OCI-LY7 (cell line): ENCODE results near the gene TEX14. TPM values are rescaled to one million over a fixed set of nuclear protein-coding genes. Genes with fewer than 3 reads are reported as not detected.
A peak's percentile ranks its signal among the peaks of the same experiment; 100 is the strongest.

ENCODE experiments used
- BruUV-seq: library from RNA; stranded (reverse); fragments of 400-500 nt; replicated peaks from 2 replicates; lab custom pipeline; 2021; lab: Mats Ljungman, UMichigan
- CTCF ChIA-PET: fragments of 300-600 bp; sonication (Branson Sonifier 250); formaldehyde crosslinking; loops from one replicate; lab custom pipeline; 2022; ENCODE audit warnings: antibody characterized with exemption; ENCODE audit not compliant: unreplicated experiment; lab: Charles Lee
- POLR2A ChIA-PET: fragments of 300-600 bp; sonication (Branson Sonifier 250); formaldehyde crosslinking; loops from one replicate; lab custom pipeline; 2022; ENCODE audit warnings: antibody characterized with exemption; lab: Charles Lee
- DNase-seq: peaks from one replicate; pipeline ENCODE4 v3.0.0-alpha.2; 2015; ENCODE audit warnings: low spot score
- H2AFZ ChIP-seq: fragments of 200-600 bp; sonication (generic), shearing (Covaris generic); 2 replicates; pipeline ENCODE4 v1.6.1; 2014; ENCODE audit warnings: mild to moderate bottlenecking, antibody characterized with exemption, low read length, moderate library complexity
- H3K27ac ChIP-seq: fragments of 200-600 bp; sonication (generic); 2 replicates; pipeline ENCODE4 v1.5.1; 2014; ENCODE audit warnings: mixed run types, low read depth, mild to moderate bottlenecking, moderate library complexity, low read length, inconsistent platforms; ENCODE audit not compliant: poor library complexity, severe bottlenecking
- H3K36me3 ChIP-seq: fragments of 200-600 bp; sonication (generic); 2 replicates; pipeline ENCODE4 v1.6.1; 2014; ENCODE audit warnings: mild to moderate bottlenecking, antibody characterized with exemption, low read length, moderate library complexity, mixed read lengths; ENCODE audit not compliant: insufficient read depth
- H3K4me1 ChIP-seq: fragments of 200-600 bp; sonication (generic); 2 replicates; pipeline ENCODE4 v1.5.1; 2014; ENCODE audit warnings: mild to moderate bottlenecking, low read length; ENCODE audit not compliant: insufficient read depth, poor library complexity, severe bottlenecking
- H3K4me2 ChIP-seq: fragments of 200-600 bp; sonication (generic); 2 replicates; pipeline ENCODE4 v1.6.1; 2014; ENCODE audit warnings: mild to moderate bottlenecking, low read length
- H3K4me3 ChIP-seq: fragments of 200-600 bp; sonication (generic); 2 replicates; pipeline ENCODE4 v1.5.1; 2014; ENCODE audit warnings: mild to moderate bottlenecking, low read depth, low read length; ENCODE audit not compliant: poor library complexity, severe bottlenecking
- H3K79me2 ChIP-seq: fragments of 200-600 bp; sonication (generic); 2 replicates; pipeline ENCODE4 v1.6.1; 2016; ENCODE audit warnings: low read depth, mild to moderate bottlenecking, low read length, moderate library complexity, mixed read lengths; ENCODE audit not compliant: insufficient read depth
- H3K9me2 ChIP-seq: fragments of 200-600 bp; sonication (generic); 2 replicates; pipeline ENCODE4 v1.6.1; 2016; ENCODE audit warnings: mild to moderate bottlenecking, low read length, mixed read lengths; ENCODE audit not compliant: insufficient read depth
- H3K9me3 ChIP-seq: fragments of 200-600 bp; sonication (generic); 2 replicates; pipeline ENCODE4 v1.6.1; 2014; ENCODE audit warnings: mild to moderate bottlenecking, mixed run types, low read length, mixed read lengths
- H4K20me1 ChIP-seq: fragments of 200-600 bp; sonication (generic); 2 replicates; pipeline ENCODE4 v1.6.1; 2014; ENCODE audit warnings: mild to moderate bottlenecking, antibody characterized with exemption, low read length, moderate library complexity, mixed read lengths; ENCODE audit not compliant: insufficient read depth
- EZH2phosphoT487 ChIP-seq: fragments of 200-600 bp; sonication (generic); IDR thresholded peaks from 2 replicates; pipeline ENCODE4 v1.6.1; 2018; ENCODE audit warnings: low read depth, borderline replicate concordance, mild to moderate bottlenecking, mixed run types, antibody characterized with exemption, low read length, moderate library complexity, mixed read lengths
- intact Hi-C: fragments of 100-400 bp; cut with micrococcal nuclease; formaldehyde crosslinking; loops from one replicate; pipeline ENCODE4 v1.10.0; 2022; ENCODE audit not compliant: unreplicated experiment
- total RNA-seq, 2 experiments: library from RNA; depleted of rRNA in 1 of 2; stranded (reverse); fragments of >200 nt in 1 of 2; shearing (Covaris generic) in 1 of 2; gene quantifications; 2 replicates each; pipeline ENCODE4 v1.2.3, GENCODE V29; 2014 to 2022
- TF ChIP-seq, protein P1 (sequence below): fragments of 200-600 bp; sonication (generic); conservative IDR thresholded peaks from 2 replicates; pipeline ENCODE4 v1.5.1; 2014; ENCODE audit warnings: mild to moderate bottlenecking, antibody characterized with exemption, low read length, moderate library complexity, mixed read lengths

TEX14 gene
- total RNA-seq, 2 experiments from 2014 or later, result 0.69 to 2.3 TPM

DNA sequence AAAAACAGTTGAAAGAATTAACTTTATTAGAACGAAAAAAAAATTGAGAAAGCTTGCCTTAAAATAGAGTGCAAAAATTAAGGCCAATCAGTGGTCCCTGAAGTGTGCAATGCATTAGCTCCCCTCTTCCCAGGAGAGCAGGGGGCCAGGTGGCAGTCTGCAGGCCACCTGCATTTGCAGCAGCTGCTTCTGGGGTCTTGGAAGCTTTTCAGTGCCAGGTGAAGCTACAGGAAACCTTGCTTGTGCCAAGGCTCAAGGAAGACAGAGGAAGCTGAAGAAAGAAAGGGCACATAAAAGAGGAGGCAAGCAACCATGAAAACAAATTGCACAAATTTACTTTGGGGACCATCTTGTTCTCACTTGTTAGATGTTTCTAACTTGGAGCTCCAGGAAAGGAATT is 126.9 kb downstream of the TEX14 start:
- CTCF ChIA-PET, result interaction anchor here (0.7 kb wide), 1 partner anchor 11 kb away, joined by 3 read pairs; no protein-coding TSS in a partner anchor
- Histone ChIP-seq H3K36me3 (no peaks in the 10 kb centered on the region), H3K79me2 (no peaks in the 10 kb centered on the region), H2AFZ (no peak overlapping the region), H3K4me1 (peaks cover 80% of the 10 kb centered on the region), H3K9me3 (no peaks in the 10 kb centered on the region), H3K27ac (peak overlapping the region; percentile 80), H4K20me1 (no peaks in the 10 kb centered on the region), H3K4me2 (peak overlapping the region; percentile 66), H3K9me2 (no peaks in the 10 kb centered on the region), H3K4me3 (peak overlapping the region; percentile 38)
- no peak for TF ChIP-seq EZH2phosphoT487
- TF ChIP-seq, protein P1, sequence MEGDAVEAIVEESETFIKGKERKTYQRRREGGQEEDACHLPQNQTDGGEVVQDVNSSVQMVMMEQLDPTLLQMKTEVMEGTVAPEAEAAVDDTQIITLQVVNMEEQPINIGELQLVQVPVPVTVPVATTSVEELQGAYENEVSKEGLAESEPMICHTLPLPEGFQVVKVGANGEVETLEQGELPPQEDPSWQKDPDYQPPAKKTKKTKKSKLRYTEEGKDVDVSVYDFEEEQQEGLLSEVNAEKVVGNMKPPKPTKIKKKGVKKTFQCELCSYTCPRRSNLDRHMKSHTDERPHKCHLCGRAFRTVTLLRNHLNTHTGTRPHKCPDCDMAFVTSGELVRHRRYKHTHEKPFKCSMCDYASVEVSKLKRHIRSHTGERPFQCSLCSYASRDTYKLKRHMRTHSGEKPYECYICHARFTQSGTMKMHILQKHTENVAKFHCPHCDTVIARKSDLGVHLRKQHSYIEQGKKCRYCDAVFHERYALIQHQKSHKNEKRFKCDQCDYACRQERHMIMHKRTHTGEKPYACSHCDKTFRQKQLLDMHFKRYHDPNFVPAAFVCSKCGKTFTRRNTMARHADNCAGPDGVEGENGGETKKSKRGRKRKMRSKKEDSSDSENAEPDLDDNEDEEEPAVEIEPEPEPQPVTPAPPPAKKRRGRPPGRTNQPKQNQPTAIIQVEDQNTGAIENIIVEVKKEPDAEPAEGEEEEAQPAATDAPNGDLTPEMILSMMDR, result no peak
- BruUV-seq, result no TSS peak
- POLR2A ChIA-PET, result interaction anchor here (0.7 to 2.2 kb wide), 2 partner anchors 66 to 414 kb away, joined by 3 to 14 read pairs; no protein-coding TSS in a partner anchor
- intact Hi-C loops, result loop anchor here (1.0 kb wide), 1 partner anchor 47 kb away; no protein-coding TSS in a partner anchor
- peak; percentile 83 for DNase-seq

DNA sequence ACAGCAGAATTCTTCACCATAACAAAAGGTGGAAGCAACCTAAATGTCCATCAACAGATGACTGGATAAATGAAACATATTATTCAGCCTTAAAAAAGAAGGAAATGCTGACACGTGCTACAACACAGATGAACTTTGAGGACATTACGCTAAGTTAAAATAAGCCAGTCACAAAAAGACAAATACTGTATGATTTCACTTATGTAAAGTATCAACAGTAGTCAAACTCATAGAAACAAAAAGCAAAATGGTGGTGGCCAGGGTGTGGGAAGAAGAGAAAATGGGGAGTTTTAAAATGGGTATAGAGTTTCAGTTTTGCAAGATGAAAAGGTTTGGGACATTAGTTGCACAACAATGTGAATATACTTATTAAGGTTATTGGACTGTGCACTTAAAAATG is 127.6 kb downstream of the TEX14 start:
- Histone ChIP-seq H3K36me3 (no peaks in the 10 kb centered on the region), H2AFZ (peak overlapping the region; percentile 3; the same call in 1 of the 2 replicates), H3K79me2 (no peaks in the 10 kb centered on the region), H4K20me1 (no peaks in the 10 kb centered on the region), H3K4me1 (peaks cover 77% of the 10 kb centered on the region), H3K9me3 (no peaks in the 10 kb centered on the region), H3K9me2 (no peaks in the 10 kb centered on the region), H3K27ac (peak overlapping the region; percentile 80), H3K4me3 (peak overlapping the region; percentile 38), H3K4me2 (peak overlapping the region; percentile 66)
- ChIA-PET CTCF (no interaction called here), POLR2A (interaction anchor here (0.7 kb wide), 1 partner anchor 415 kb away, joined by 3 read pairs; no protein-coding TSS in a partner anchor)
- DNase-seq, result no peak
- no peak for TF ChIP-seq EZH2phosphoT487
- TF ChIP-seq, protein P1, result no peak
- no TSS peak for BruUV-seq
- intact Hi-C loops, result no loop called here

DNA sequence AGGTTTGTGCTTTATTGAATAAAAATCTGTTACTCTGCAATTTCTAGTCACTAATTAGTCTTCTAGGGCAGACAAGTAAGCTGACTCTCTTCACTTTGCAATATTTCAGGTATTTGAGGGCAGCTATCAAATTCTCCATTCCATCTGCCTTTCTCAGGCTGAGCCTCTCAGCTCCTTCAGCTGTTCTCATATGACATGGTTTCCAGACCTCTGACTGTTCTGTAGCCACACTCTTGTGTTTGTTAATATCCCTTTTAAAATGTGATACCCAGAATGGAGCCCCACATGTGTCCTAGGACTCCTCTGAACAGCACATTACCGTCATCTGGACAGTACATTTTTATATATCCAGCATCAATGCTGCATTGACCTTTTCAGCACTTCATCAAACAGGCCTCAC is 131.3 kb downstream of the TEX14 start:
- POLR2A ChIA-PET, result interaction anchor here (0.9 to 2.0 kb wide), 2 partner anchors 10 to 71 kb away, joined by 4 to 5 read pairs; no protein-coding TSS in a partner anchor
- Histone ChIP-seq H3K79me2 (no peaks in the 10 kb centered on the region), H3K9me3 (no peaks in the 10 kb centered on the region), H3K4me2 (no peak overlapping the region), H3K9me2 (no peaks in the 10 kb centered on the region), H2AFZ (no peak overlapping the region), H4K20me1 (no peaks in the 10 kb centered on the region), H3K4me1 (peaks cover 61% of the 10 kb centered on the region), H3K4me3 (no peak overlapping the region), H3K36me3 (no peaks in the 10 kb centered on the region), H3K27ac (no peak overlapping the region)
- no peak for TF ChIP-seq EZH2phosphoT487
- TF ChIP-seq, protein P1, result no peak
- DNase-seq, result no peak
- intact Hi-C loops, result no loop called here
- CTCF ChIA-PET, result no interaction called here
- BruUV-seq, result no TSS peak
